Stimulated activated naive CD8-positive, alpha-beta T cell treated with anti-CD3 and anti-CD28 coated beads, Interleukin-15, amount 100 ng/mL, for 72 hours (primary cell): ENCODE measurements around the gene IFIT3.
"Not testable (repeated sequence)": the region's sequence is repeated elsewhere in the genome, so short reads cannot be mapped to it uniquely, and the experiment has no call there.

Experiments
- ATAC-seq: fragments of 150-1000 bp; cut with Tn5 transposase; 2 replicates; pipeline ENCODE4 v1.10.0; 2021; ENCODE audit warnings: mild to moderate bottlenecking, moderate library complexity
- DNase-seq, 2 donors: peaks; one replicate each; pipeline ENCODE4 v3.0.0; 2021 to 2022
- H3K27ac Mint-ChIP-seq, 2 donors: one replicate each; pipeline ENCODE4 v1.8.0; 2022; ENCODE audit warnings: mild to moderate bottlenecking in 2 of 2, mixed read lengths in 2 of 2, moderate library complexity in 2 of 2
- H3K27me3 Mint-ChIP-seq: one replicate; pipeline ENCODE4 v1.8.0; 2022; ENCODE audit warnings: mixed read lengths
- H3K4me1 Mint-ChIP-seq: one replicate; pipeline ENCODE4 v1.8.0; 2022; ENCODE audit warnings: mild to moderate bottlenecking, mixed read lengths
- H3K4me3 Mint-ChIP-seq, 2 donors: one replicate each; pipeline ENCODE4 v1.8.0; 2022; ENCODE audit warnings: mild to moderate bottlenecking in 2 of 2, mixed read lengths in 2 of 2, moderate library complexity in 1 of 2
- H3K9me3 Mint-ChIP-seq, 2 donors: one replicate each; pipeline ENCODE4 v1.8.0; 2022; ENCODE audit warnings: mixed read lengths in 2 of 2

The IFIT3 gene

GRCh38 chr10:89310056-89310893 lies 17.5 kb upstream of the IFIT3 start:
- no peak overlapping the region for H3K4me3 Mint-ChIP-seq
- H3K27ac Mint-ChIP-seq, result no peak overlapping the region
- no peak for ATAC-seq
- no peak for DNase-seq
- no peaks in the 10 kb centered on the region for H3K27me3 Mint-ChIP-seq
- H3K4me1 Mint-ChIP-seq, result no peaks in the 10 kb centered on the region
- peaks cover 27 to 29% of the 10 kb centered on the region in 2 donors for H3K9me3 Mint-ChIP-seq

GRCh38 chr10:89312973-89313372 lies 14.8 kb upstream of the IFIT3 start:
- DNase-seq, result no peak
- ATAC-seq, result no peak
- Mint-ChIP-seq H3K9me3 (peaks cover 14 to 17% of the 10 kb centered on the region in 2 donors), H3K27me3 (peaks cover under 1% of the 10 kb centered on the region), H3K4me3 (no peak overlapping the region), H3K27ac (no peak overlapping the region), H3K4me1 (no peaks in the 10 kb centered on the region)

- no peak for ATAC-seq
- H3K27me3 Mint-ChIP-seq, result peaks cover 18% of the 10 kb centered on the region
- H3K27ac Mint-ChIP-seq, result no peak overlapping the region
- H3K4me1 Mint-ChIP-seq, result no peaks in the 10 kb centered on the region
- no peak for DNase-seq
- no peak overlapping the region for H3K4me3 Mint-ChIP-seq
- peaks cover 7 to 11% of the 10 kb centered on the region in 2 donors for H3K9me3 Mint-ChIP-seq
Observed at GRCh38 chr10:89314676-89315075, 13.1 kb upstream of the IFIT3 start.

GRCh38 chr10:89318047-89318446 lies 9.8 kb upstream of the IFIT3 start:
- peak overlapping the region in 1 of 2 donors; percentile 50 for H3K27ac Mint-ChIP-seq
- not testable (repeated sequence) for DNase-seq

GRCh38 chr10:89325081-89325480 lies 2.7 kb upstream of the IFIT3 start:
- H3K27ac Mint-ChIP-seq, H3K4me3 Mint-ChIP-seq, DNase-seq, ATAC-seq, H3K9me3 Mint-ChIP-seq: not testable (repeated sequence)
- Mint-ChIP-seq H3K27me3 (peaks cover 33% of the 10 kb centered on the region), H3K4me1 (peaks cover 21% of the 10 kb centered on the region)

More at GRCh38 chr10:89318047-89318446, 9.8 kb upstream of the IFIT3 start:
- peaks cover 27% of the 10 kb centered on the region for H3K27me3 Mint-ChIP-seq
- H3K9me3 Mint-ChIP-seq, H3K4me3 Mint-ChIP-seq, ATAC-seq, H3K4me1 Mint-ChIP-seq: not testable (repeated sequence)

GRCh38 chr10:89325856-89326255 lies 1.9 kb upstream of the IFIT3 start:
- peaks cover 29% of the 10 kb centered on the region for H3K4me1 Mint-ChIP-seq
- H3K4me3 Mint-ChIP-seq, H3K9me3 Mint-ChIP-seq, DNase-seq, H3K27ac Mint-ChIP-seq, ATAC-seq: not testable (repeated sequence)
- H3K27me3 Mint-ChIP-seq, result peaks cover 33% of the 10 kb centered on the region

GRCh38 chr10:89329151-89329550 lies 1.4 kb downstream of the IFIT3 start:
- peak overlapping the region in 1 of 2 donors; percentile 93 for H3K4me3 Mint-ChIP-seq
- no peaks in the 10 kb centered on the region for H3K9me3 Mint-ChIP-seq
- ATAC-seq, result no peak

GRCh38 chr10:89330014-89330413 lies 2.2 kb downstream of the IFIT3 start:
- not testable (repeated sequence) for DNase-seq, ATAC-seq, H3K9me3 Mint-ChIP-seq
- Mint-ChIP-seq H3K4me1 (peaks cover 64% of the 10 kb centered on the region), H3K27ac (peak overlapping the region in 1 of 2 donors; percentile 68), H3K4me3 (peak overlapping the region in 1 of 2 donors; percentile 14), H3K27me3 (peaks cover 24% of the 10 kb centered on the region)

More at GRCh38 chr10:89329151-89329550, 1.4 kb downstream of the IFIT3 start:
- H3K4me1 Mint-ChIP-seq, result peaks cover 61% of the 10 kb centered on the region
- DNase-seq, result no peak
- no peak overlapping the region for H3K27ac Mint-ChIP-seq
- peaks cover 22% of the 10 kb centered on the region for H3K27me3 Mint-ChIP-seq

- peaks cover 31% of the 10 kb centered on the region for H3K27me3 Mint-ChIP-seq
- H3K4me3 Mint-ChIP-seq, result no peak overlapping the region
- H3K9me3 Mint-ChIP-seq, result no peaks in the 10 kb centered on the region
- no peak for DNase-seq
- H3K4me1 Mint-ChIP-seq, result peaks cover 70% of the 10 kb centered on the region
- ATAC-seq, result no peak
- H3K27ac Mint-ChIP-seq, result no peak overlapping the region
Observed at GRCh38 chr10:89330537-89331212, 2.9 kb downstream of the IFIT3 start.

- ATAC-seq, H3K9me3 Mint-ChIP-seq, H3K27ac Mint-ChIP-seq, DNase-seq: not testable (repeated sequence)
- H3K27me3 Mint-ChIP-seq, result peaks cover 40% of the 10 kb centered on the region
- H3K4me1 Mint-ChIP-seq, result peaks cover 70% of the 10 kb centered on the region
- H3K4me3 Mint-ChIP-seq, result peak overlapping the region; percentile 74 to 78
Observed at GRCh38 chr10:89331487-89332122, 3.8 kb downstream of the IFIT3 start.

- ATAC-seq (peak; percentile 48), DNase-seq (peak; percentile 22 to 23)
- Mint-ChIP-seq H3K9me3 (no peaks in the 10 kb centered on the region), H3K27ac (peak overlapping the region; percentile 63 to 83), H3K4me3 (peak overlapping the region; percentile 74 to 78), H3K4me1 (peaks cover 76% of the 10 kb centered on the region), H3K27me3 (peaks cover 45% of the 10 kb centered on the region)
Observed at GRCh38 chr10:89332123-89332633, 4.4 kb downstream of the IFIT3 start.

GRCh38 chr10:89335226-89335625 lies 7.4 kb downstream of the IFIT3 start:
- ATAC-seq (no peak), DNase-seq (no peak)
- Mint-ChIP-seq H3K4me3 (peak overlapping the region in 1 of 2 donors; percentile 32), H3K27ac (no peak overlapping the region), H3K9me3 (no peaks in the 10 kb centered on the region), H3K4me1 (peaks cover 60% of the 10 kb centered on the region), H3K27me3 (peaks cover 42% of the 10 kb centered on the region)

GRCh38 chr10:89336241-89336640 lies 8.4 kb downstream of the IFIT3 start:
- peaks cover 50% of the 10 kb centered on the region for H3K4me1 Mint-ChIP-seq
- ATAC-seq (no peak), DNase-seq (no peak)
- no peak overlapping the region for H3K4me3 Mint-ChIP-seq
- H3K27ac Mint-ChIP-seq, result no peak overlapping the region
- no peaks in the 10 kb centered on the region for H3K9me3 Mint-ChIP-seq
- H3K27me3 Mint-ChIP-seq, result peaks cover 52% of the 10 kb centered on the region

- DNase-seq (peak in 1 of 2 donors; percentile 50), ATAC-seq (peak; percentile 64)
- H3K4me1 Mint-ChIP-seq, result peaks cover 38% of the 10 kb centered on the region
- no peaks in the 10 kb centered on the region for H3K9me3 Mint-ChIP-seq
- peaks cover 57% of the 10 kb centered on the region for H3K27me3 Mint-ChIP-seq
- H3K27ac Mint-ChIP-seq, result peak overlapping the region in 1 of 2 donors; percentile 42
- H3K4me3 Mint-ChIP-seq, result no peak overlapping the region
Observed at GRCh38 chr10:89337484-89337883, 9.7 kb downstream of the IFIT3 start.

- Mint-ChIP-seq H3K9me3 (no peaks in the 10 kb centered on the region), H3K4me1 (peaks cover 25% of the 10 kb centered on the region), H3K27me3 (peaks cover 70% of the 10 kb centered on the region), H3K27ac (no peak overlapping the region), H3K4me3 (no peak overlapping the region)
- ATAC-seq, result no peak
- no peak for DNase-seq
Observed at GRCh38 chr10:89338713-89339112, 10.9 kb downstream of the IFIT3 start.
